Activated T-helper 2 cell treated with anti-CD3 and anti-CD28 coated beads, Interferon-gamma antibody, Interleukin-2, Interleukin-4, amounts not matched to agents 10 μg/mL and 5 μg/mL and 100 μg/mL, durations not matched to agents 14 hours and 24 hours and 36 hours (primary cell): ENCODE data around the gene KRTAP10-1. TPM values are rescaled to one million over a fixed set of nuclear protein-coding genes. Genes with fewer than 3 reads are reported as not detected.

Source experiments
- DNase-seq: peaks from one replicate; pipeline ENCODE4 v3.0.0; 2021; ENCODE audit warnings: low spot score
- H3K27ac Mint-ChIP-seq: one replicate; pipeline ENCODE4 v1.8.0; 2021; ENCODE audit warnings: mixed read lengths
- H3K27me3 Mint-ChIP-seq: one replicate; pipeline ENCODE4 v1.8.0; 2021; ENCODE audit warnings: low read depth, mixed read lengths
- H3K36me3 Mint-ChIP-seq: one replicate; pipeline ENCODE4 v1.8.0; 2021; ENCODE audit warnings: low read depth, mixed read lengths
- H3K4me1 Mint-ChIP-seq: one replicate; pipeline ENCODE4 v1.8.0; 2021; ENCODE audit warnings: low read depth, mixed read lengths
- H3K4me3 Mint-ChIP-seq: one replicate; pipeline ENCODE4 v1.8.0; 2021; ENCODE audit warnings: low read depth, mild to moderate bottlenecking, moderate library complexity, mixed read lengths
- H3K9me3 Mint-ChIP-seq: one replicate; pipeline ENCODE4 v1.8.0; 2021; ENCODE audit warnings: mixed read lengths
- intact Hi-C: fragments of 100-400 bp; cut with micrococcal nuclease; formaldehyde crosslinking; loops from one replicate; pipeline ENCODE4 v1.15.1; 2023
- total RNA-seq: library from RNA; stranded (reverse); gene quantifications from 2 replicates; pipeline ENCODE4 v1.2.3, GENCODE V29; 2022

KRTAP10-1 gene
- total RNA-seq, 1 donor from 2014 or later: not detected

DNA sequence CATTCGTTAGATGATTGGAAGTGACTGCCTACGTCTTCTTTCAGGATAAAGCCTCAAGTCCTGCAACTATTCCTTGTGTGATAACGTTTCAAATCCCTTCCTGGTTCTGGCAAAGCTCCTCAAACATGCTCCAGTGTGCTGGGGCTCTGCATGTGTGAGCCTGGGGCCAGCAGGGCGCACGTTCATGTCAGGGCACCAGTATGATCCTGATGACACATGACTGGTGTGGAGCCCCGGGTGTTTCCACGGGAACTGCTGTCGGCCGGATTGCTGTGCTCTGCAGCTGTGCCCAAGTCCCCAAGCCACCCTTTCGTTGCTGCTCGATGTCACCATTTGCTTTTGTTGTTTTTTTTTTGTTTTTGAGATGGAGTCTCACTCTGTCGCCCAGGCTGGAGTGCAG lies 21.3 kb downstream of the KRTAP10-1 start:
- intact Hi-C loops: no loop called here
- H3K27me3 Mint-ChIP-seq: no peaks in the 10 kb centered on the region

GRCh38 chr21:44517175-44517899 lies 22.7 kb downstream of the KRTAP10-1 start:
- Mint-ChIP-seq H3K4me3 (peak overlapping the region; percentile 52), H3K27me3 (no peaks in the 10 kb centered on the region), H3K9me3 (no peaks in the 10 kb centered on the region), H3K36me3 (no peaks in the 10 kb centered on the region), H3K27ac (no peak overlapping the region), H3K4me1 (peaks cover 4% of the 10 kb centered on the region)
- DNase-seq: peak; percentile 33
- intact Hi-C loops: no loop called here

More for the DNA sequence above, 21.3 kb downstream of the KRTAP10-1 start:
- Mint-ChIP-seq H3K4me1 (peaks cover 4% of the 10 kb centered on the region), H3K9me3 (no peaks in the 10 kb centered on the region), H3K4me3 (no peak overlapping the region), H3K36me3 (no peaks in the 10 kb centered on the region), H3K27ac (no peak overlapping the region)
- no peak for DNase-seq

GRCh38 chr21:44516828-44517174 lies 23.2 kb downstream of the KRTAP10-1 start:
- Mint-ChIP-seq H3K27me3 (no peaks in the 10 kb centered on the region), H3K9me3 (no peaks in the 10 kb centered on the region), H3K27ac (no peak overlapping the region), H3K36me3 (no peaks in the 10 kb centered on the region), H3K4me3 (no peak overlapping the region), H3K4me1 (peaks cover 4% of the 10 kb centered on the region)
- no peak for DNase-seq
- intact Hi-C loops: no loop called here

- no peaks in the 10 kb centered on the region for H3K9me3 Mint-ChIP-seq
- no peak overlapping the region for H3K4me3 Mint-ChIP-seq
- no peak for DNase-seq
- H3K27ac Mint-ChIP-seq: no peak overlapping the region
- H3K27me3 Mint-ChIP-seq: no peaks in the 10 kb centered on the region
- peaks cover 4% of the 10 kb centered on the region for H3K4me1 Mint-ChIP-seq
- H3K36me3 Mint-ChIP-seq: no peaks in the 10 kb centered on the region
- intact Hi-C loops: no loop called here
Observed at GRCh38 chr21:44516342-44516741, 23.7 kb downstream of the KRTAP10-1 start.

GRCh38 chr21:44515359-44516165 lies 24.4 kb downstream of the KRTAP10-1 start:
- H3K4me3 Mint-ChIP-seq: no peak overlapping the region
- no peaks in the 10 kb centered on the region for H3K9me3 Mint-ChIP-seq
- H3K27me3 Mint-ChIP-seq: no peaks in the 10 kb centered on the region
- no peak overlapping the region for H3K27ac Mint-ChIP-seq
- H3K36me3 Mint-ChIP-seq: no peaks in the 10 kb centered on the region
- no peak for DNase-seq
- H3K4me1 Mint-ChIP-seq: peaks cover 4% of the 10 kb centered on the region
- intact Hi-C loops: no loop called here

DNA sequence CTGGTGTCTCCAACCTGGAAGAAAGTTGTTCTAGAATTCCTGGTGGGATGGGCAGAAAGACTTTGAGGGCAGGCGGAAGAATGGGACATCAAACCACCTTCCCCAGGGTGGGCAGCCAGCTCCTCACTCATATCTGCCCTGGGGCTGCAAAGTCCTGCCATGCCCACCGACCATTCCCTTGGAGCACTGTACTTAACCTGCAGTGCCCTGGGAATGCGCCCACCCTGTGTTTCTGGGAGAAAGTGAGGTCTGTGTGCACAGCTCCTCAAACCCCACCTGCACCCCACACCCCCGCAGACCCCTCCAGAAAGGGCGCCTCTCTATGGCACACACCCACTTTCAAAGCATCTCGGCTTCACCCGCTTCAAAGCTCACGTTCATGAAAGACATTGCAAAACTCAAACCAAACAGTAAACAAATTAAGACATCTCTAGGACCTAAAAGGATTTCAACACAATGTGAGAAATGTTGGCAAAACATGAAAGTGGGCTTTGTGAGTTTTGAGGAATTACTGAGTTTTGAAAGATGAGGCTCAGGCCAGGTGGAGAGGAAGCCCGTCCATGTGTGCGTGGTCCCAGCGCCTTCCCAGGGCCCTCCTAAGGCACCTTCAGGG lies 25.1 kb downstream of the KRTAP10-1 start:
- Mint-ChIP-seq H3K4me3 (no peak overlapping the region), H3K36me3 (no peaks in the 10 kb centered on the region), H3K27ac (no peak overlapping the region), H3K9me3 (no peaks in the 10 kb centered on the region), H3K4me1 (peaks cover 4% of the 10 kb centered on the region), H3K27me3 (no peaks in the 10 kb centered on the region)
- intact Hi-C loops: no loop called here
- DNase-seq: no peak

DNA sequence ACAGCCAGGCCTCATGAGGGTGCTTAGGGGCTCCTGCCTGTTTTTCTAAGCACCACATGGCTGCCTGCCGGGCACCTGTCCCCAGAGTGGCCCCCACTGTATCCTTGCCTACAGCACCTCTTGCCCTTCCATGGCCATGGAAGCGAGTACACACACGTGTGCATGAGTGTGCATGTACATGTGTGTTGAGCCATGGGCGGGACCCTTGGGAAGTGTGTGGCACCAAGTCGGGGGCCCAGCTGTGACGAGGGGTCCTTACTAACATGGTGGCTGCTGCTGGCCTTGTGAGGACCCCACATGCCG lies 25.8 kb downstream of the KRTAP10-1 start:
- intact Hi-C loops: no loop called here
- Mint-ChIP-seq H3K4me1 (peaks cover 4% of the 10 kb centered on the region), H3K27me3 (no peaks in the 10 kb centered on the region), H3K4me3 (no peak overlapping the region), H3K9me3 (no peaks in the 10 kb centered on the region), H3K27ac (no peak overlapping the region), H3K36me3 (no peaks in the 10 kb centered on the region)
- no peak for DNase-seq

DNA sequence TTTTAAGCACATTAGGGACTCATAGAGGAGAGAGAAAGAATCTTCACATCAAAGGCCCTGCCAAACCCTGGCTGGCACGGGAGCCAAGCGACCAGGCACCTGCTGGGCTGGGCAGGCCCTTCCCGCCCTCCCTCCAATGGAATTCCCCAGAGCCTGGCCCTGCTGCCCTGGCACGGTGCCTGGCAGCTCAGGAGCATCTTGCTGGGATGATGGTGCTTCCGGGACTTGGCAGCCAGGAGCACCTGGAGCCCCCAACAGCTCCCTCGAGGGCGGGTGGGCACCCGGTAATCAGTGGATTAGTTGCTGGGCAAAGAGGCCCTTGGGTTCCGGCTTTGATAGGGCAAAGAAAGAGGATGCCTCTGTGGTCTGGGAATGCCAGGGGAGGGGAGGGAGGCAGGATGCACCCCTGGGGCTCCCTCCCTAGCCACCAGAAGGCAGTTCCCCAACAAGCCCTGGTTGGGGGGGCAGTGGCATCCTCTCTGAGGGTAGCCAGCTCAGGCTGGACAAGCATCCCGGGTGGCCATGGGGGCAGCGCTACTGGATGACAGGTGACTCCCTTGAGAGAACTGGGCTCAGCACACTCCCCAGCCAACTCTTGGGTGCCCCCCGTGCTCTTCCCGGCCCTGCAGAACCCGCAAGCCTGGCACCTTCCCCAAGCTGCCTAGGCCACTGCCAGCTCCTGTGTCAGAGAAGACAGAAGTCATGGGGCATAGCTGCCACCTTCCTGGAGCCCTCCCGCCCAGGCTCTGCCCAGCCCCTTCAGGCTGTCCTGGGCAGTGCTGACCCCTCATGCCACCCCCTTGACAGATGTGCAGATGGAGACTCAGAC lies 26.4 kb downstream of the KRTAP10-1 start:
- peaks cover 4% of the 10 kb centered on the region for H3K4me1 Mint-ChIP-seq
- intact Hi-C loops: no loop called here
- no peaks in the 10 kb centered on the region for H3K9me3 Mint-ChIP-seq
- no peak overlapping the region for H3K27ac Mint-ChIP-seq
- no peaks in the 10 kb centered on the region for H3K27me3 Mint-ChIP-seq
- no peak overlapping the region for H3K4me3 Mint-ChIP-seq
- H3K36me3 Mint-ChIP-seq: no peaks in the 10 kb centered on the region
- DNase-seq: no peak

- DNase-seq: no peak
- no peaks in the 10 kb centered on the region for H3K27me3 Mint-ChIP-seq
- H3K27ac Mint-ChIP-seq: no peak overlapping the region
- H3K4me3 Mint-ChIP-seq: no peak overlapping the region
- no peaks in the 10 kb centered on the region for H3K4me1 Mint-ChIP-seq
- no peaks in the 10 kb centered on the region for H3K36me3 Mint-ChIP-seq
- no peaks in the 10 kb centered on the region for H3K9me3 Mint-ChIP-seq
- intact Hi-C loops: no loop called here
Observed at GRCh38 chr21:44512496-44513388, 27.3 kb downstream of the KRTAP10-1 start.

GRCh38 chr21:44511938-44512275 lies 28.1 kb downstream of the KRTAP10-1 start:
- Mint-ChIP-seq H3K27ac (no peak overlapping the region), H3K9me3 (no peaks in the 10 kb centered on the region), H3K36me3 (no peaks in the 10 kb centered on the region), H3K4me1 (no peaks in the 10 kb centered on the region), H3K27me3 (no peaks in the 10 kb centered on the region), H3K4me3 (no peak overlapping the region)
- no peak for DNase-seq
- intact Hi-C loops: no loop called here

DNA sequence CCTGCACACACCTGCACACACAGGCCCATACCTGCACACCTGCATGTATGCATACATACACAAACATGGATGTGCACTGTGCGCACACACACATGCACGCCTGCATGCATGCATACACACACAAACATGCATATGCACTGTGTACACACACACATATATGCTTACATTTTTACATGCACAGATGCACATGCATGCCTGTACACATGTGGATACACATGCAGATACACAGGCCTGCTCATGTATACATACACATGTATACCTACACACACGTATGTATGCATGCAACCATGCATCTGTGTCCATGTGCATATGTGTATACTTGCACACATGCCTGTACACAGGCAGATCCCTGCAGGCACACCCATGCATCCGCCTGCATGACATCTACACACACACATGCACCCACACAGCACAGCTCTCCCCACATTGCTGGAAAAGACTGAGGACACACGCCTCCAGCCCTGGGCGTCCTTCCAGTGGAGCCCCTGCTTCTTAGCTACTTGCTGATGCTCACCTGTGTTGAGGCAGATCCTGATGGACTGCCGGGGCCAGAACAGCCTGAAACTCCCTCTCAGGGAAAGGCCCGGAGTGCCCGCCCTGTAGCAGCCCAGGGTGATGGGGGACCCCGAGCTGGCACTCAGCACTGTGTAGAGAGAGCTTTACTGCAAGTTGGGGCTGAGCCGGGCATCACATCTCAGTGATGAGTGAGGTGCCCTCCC lies 28.6 kb downstream of the KRTAP10-1 start:
- Mint-ChIP-seq H3K36me3 (no peaks in the 10 kb centered on the region), H3K4me1 (no peaks in the 10 kb centered on the region), H3K27ac (no peak overlapping the region), H3K27me3 (no peaks in the 10 kb centered on the region), H3K9me3 (no peaks in the 10 kb centered on the region), H3K4me3 (no peak overlapping the region)
- intact Hi-C loops: no loop called here
- no peak for DNase-seq
